ENCODE measurements around the gene SNRK. TPM values are rescaled to one million over a fixed set of nuclear protein-coding genes. Genes with fewer than 3 reads are reported as not detected.

The SNRK gene
- total RNA-seq, 1 experiment from 2014 or later, result 12.0 TPM

GRCh38 chr3:43328653-43329052, 42.3 kb downstream of the SNRK start:
- Mint-ChIP-seq H3K27ac (peak overlapping the region in 1 of 3 experiments; percentile 16; a peak in 1 of 7 replicates), H3K27me3 (ENCODE audit: low read depth) (no peaks in the 10 kb centered on the region), H3K36me3 (ENCODE audit: insufficient read depth in 1 of 3, low read depth in 3 of 3) (peaks cover 4 to 10% (median 8%) of the 10 kb centered on the region in 3 experiments; a peak in 5 of 7 replicates), H3K9me3 (peaks cover 0 to 2% of the 10 kb centered on the region in 2 experiments; a peak in 1 of 5 replicates), H3K4me1 (peaks cover 11 to 12% of the 10 kb centered on the region in 2 experiments), H3K4me3 (no peak overlapping the region)
- Histone ChIP-seq H4K91ac (ENCODE audit: insufficient read length, low read depth, low read length) (no peak overlapping the region), H4K20me1 (ENCODE audit: control insufficient read depth, insufficient read depth, insufficient read length) (no peaks in the 10 kb centered on the region), H2AK5ac (ENCODE audit: insufficient read length, low read length) (no peak overlapping the region), H2AFZ (ENCODE audit: low read length) (no peak overlapping the region), H2BK5ac (ENCODE audit: insufficient read length, low read length) (no peak overlapping the region), H3K79me1 (ENCODE audit: insufficient read depth, low read depth, low read length, poor library complexity, severe bottlenecking) (peaks cover 3% of the 10 kb centered on the region), H3K23ac (ENCODE audit: insufficient read length, low read depth, low read length) (no peak overlapping the region), H4K5ac (ENCODE audit: insufficient read length, low read depth, low read length) (no peak overlapping the region), H3K79me2 (ENCODE audit: insufficient read depth, low read length) (no peaks in the 10 kb centered on the region; the same call in 1 of the 2 replicates), H3K4me2 (ENCODE audit: insufficient read depth, insufficient read length, low read length) (no peak overlapping the region), H3K4me1 (ENCODE audit: insufficient read depth, low read length) (no peaks in the 10 kb centered on the region), H3K23me2 (ENCODE audit: insufficient read length, low read depth, low read length, poor library complexity, severe bottlenecking) (no peaks in the 10 kb centered on the region), H3K4ac (ENCODE audit: low read depth, low read length) (no peak overlapping the region), H3K27ac (ENCODE audit: insufficient read length, low read depth, low read length) (no peak overlapping the region), H2BK15ac (ENCODE audit: low read depth, low read length) (no peak overlapping the region), H2BK12ac (ENCODE audit: insufficient read length, low read depth, low read length) (no peak overlapping the region), H3K14ac (ENCODE audit: insufficient read depth, low read length) (no peak overlapping the region), H4K8ac (replicated peaks; ENCODE audit: insufficient read length, low read depth, low read length) (no peak overlapping the region), H2BK20ac (ENCODE audit: low read depth, low read length, poor library complexity, severe bottlenecking) (no peak overlapping the region), H3T11ph (ENCODE audit: low read length) (no peak overlapping the region), H3K9ac (ENCODE audit: extremely low read depth, insufficient read length, low read length) (no peak overlapping the region), H3K27me3 (ENCODE audit: insufficient read depth, low read length) (no peaks in the 10 kb centered on the region), H3K18ac (ENCODE audit: insufficient read length, low read depth, low read length) (no peak overlapping the region), H2BK120ac (ENCODE audit: low read depth, low read length, poor library complexity, severe bottlenecking) (no peak overlapping the region), H3K56ac (ENCODE audit: insufficient read length, low read depth, low read length) (no peak overlapping the region), H3K9me3 (ENCODE audit: control insufficient read depth, low read depth, low read length) (no peaks in the 10 kb centered on the region)
- DNase-seq, result no peak
- TF ChIP-seq, protein P1, sequence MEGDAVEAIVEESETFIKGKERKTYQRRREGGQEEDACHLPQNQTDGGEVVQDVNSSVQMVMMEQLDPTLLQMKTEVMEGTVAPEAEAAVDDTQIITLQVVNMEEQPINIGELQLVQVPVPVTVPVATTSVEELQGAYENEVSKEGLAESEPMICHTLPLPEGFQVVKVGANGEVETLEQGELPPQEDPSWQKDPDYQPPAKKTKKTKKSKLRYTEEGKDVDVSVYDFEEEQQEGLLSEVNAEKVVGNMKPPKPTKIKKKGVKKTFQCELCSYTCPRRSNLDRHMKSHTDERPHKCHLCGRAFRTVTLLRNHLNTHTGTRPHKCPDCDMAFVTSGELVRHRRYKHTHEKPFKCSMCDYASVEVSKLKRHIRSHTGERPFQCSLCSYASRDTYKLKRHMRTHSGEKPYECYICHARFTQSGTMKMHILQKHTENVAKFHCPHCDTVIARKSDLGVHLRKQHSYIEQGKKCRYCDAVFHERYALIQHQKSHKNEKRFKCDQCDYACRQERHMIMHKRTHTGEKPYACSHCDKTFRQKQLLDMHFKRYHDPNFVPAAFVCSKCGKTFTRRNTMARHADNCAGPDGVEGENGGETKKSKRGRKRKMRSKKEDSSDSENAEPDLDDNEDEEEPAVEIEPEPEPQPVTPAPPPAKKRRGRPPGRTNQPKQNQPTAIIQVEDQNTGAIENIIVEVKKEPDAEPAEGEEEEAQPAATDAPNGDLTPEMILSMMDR (conservative IDR thresholded peaks at IDR 0.05), result no peak
